GM12891 (cell line): ENCODE results near the gene PSMB2.

Experiments used
- POLR2A ChIP-seq: IDR thresholded peaks from 2 replicates; pipeline ENCODE4 v1.6.1; 2011; ENCODE audit warnings: low read depth, low read length, control low read depth
- POLR2AphosphoS5 ChIP-seq: IDR thresholded peaks from 2 replicates; pipeline ENCODE4 v1.6.1; 2011; ENCODE audit warnings: low read depth, low read length, control low read depth
- SPI1 ChIP-seq: IDR thresholded peaks from 2 replicates; pipeline ENCODE4 v1.6.1; 2011; ENCODE audit warnings: low read depth, low read length, control low read depth
- TAF1 ChIP-seq: IDR thresholded peaks from 2 replicates; pipeline ENCODE4 v1.6.1; 2011; ENCODE audit warnings: low read depth, low read length, control low read depth

DNA sequence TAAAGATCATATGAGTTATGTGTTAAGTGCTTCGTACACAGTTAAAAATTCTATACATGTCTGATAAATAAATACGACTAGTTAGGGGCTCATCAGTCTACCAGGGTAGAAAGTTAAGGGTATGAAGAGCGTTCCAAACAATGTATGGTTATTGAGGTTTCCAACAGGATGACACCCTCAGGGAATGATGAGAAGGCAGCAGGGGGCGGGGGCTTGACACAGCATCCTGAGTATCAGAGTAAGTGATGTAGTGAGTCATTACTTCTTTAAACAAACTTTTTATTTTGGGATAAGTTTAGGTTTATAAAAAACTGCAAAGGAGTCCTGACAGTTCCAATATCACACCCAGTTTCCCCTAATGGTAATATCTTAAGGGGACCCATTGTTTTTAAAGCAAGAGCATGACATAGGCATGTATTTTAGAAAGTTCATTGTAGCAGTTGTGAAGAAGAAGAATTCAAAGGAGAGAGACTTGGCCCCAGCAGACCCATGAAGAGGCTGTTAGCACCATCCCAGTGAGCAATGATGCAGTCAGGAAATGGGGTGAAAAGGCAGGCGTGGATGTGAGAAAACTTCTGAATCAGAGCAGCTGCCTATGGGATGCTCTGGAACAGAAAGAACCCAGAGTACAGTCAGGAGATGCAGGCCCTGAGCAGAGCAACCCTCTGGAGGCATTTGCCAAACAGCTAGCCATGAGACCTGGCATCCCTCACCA is 15.0 kb upstream of the PSMB2 start:
- TF ChIP-seq POLR2A (no peak), SPI1 (no peak), POLR2AphosphoS5 (no peak), TAF1 (no peak)
